GM18870 (cell line): ENCODE results near the gene WASHC4.

Source experiments
- ATAC-seq: cut with Tn5 transposase; IDR thresholded peaks from one replicate; pipeline ENCODE4 v1.9.1; 2021; ENCODE audit warnings: moderate library complexity; ENCODE audit not compliant: unreplicated experiment

WASHC4 gene

GRCh38 chr12:105107494-105108371, at the start of gene WASHC4:
Gene WASHC4, plus strand, starts transcription at chr12:105107731. Its CDS starts 70 bp downstream, at chr12:105107801.
- peak; percentile 64 for ATAC-seq

GRCh38 chr12:105060715-105061378, 46.7 kb upstream of the WASHC4 start:
- ATAC-seq: no peak

GRCh38 chr12:105064564-105065178, 42.9 kb upstream of the WASHC4 start:
- no peak for ATAC-seq

GRCh38 chr12:105067511-105068031, 40.0 kb upstream of the WASHC4 start:
- ATAC-seq: no peak

GRCh38 chr12:105069936-105070702, 37.4 kb upstream of the WASHC4 start:
- ATAC-seq: no peak

- no peak for ATAC-seq
These were observed 35.5 kb upstream of the WASHC4 start for GRCh38 chr12:105071981-105072380.

GRCh38 chr12:105072888-105073488, 34.5 kb upstream of the WASHC4 start:
- ATAC-seq: no peak

GRCh38 chr12:105076098-105076497, 31.4 kb upstream of the WASHC4 start:
- no peak for ATAC-seq

GRCh38 chr12:105076913-105077312, 30.6 kb upstream of the WASHC4 start:
- ATAC-seq: no peak

- no peak for ATAC-seq
These were observed 30.1 kb upstream of the WASHC4 start for GRCh38 chr12:105077435-105077834.

- no peak for ATAC-seq
These were observed 28.6 kb upstream of the WASHC4 start for GRCh38 chr12:105078712-105079570.

GRCh38 chr12:105083031-105083430, 24.5 kb upstream of the WASHC4 start:
- ATAC-seq: no peak

GRCh38 chr12:105083551-105084105, 23.9 kb upstream of the WASHC4 start:
- ATAC-seq: no peak

- no peak for ATAC-seq
These were observed 23.0 kb upstream of the WASHC4 start, which contains the start of gene ALDH1L2 for GRCh38 chr12:105084251-105085250. Gene ALDH1L2, minus strand, starts transcription at chr12:105084458. Its CDS starts 22 bp downstream, at chr12:105084436.

GRCh38 chr12:105085501-105085900, 22.0 kb upstream of the WASHC4 start:
- no peak for ATAC-seq

- ATAC-seq: no peak
These were observed 17.7 kb upstream of the WASHC4 start for GRCh38 chr12:105089817-105090216.

- ATAC-seq: no peak
These were observed 17.2 kb upstream of the WASHC4 start for GRCh38 chr12:105090361-105090760.
